Subcutaneous adipose tissue (tissue), 4 donors: ENCODE measurements around the gene EEFSEC. TPM values are rescaled to one million over a fixed set of nuclear protein-coding genes. Genes with fewer than 3 reads are reported as not detected.

Experiments
- total RNA-seq, 4 donors: library from RNA; depleted of rRNA; stranded (reverse); fragments of >200 nt; gene quantifications; one replicate each; pipeline ENCODE4 v1.1.0, GENCODE V29; 2016
- TF ChIP-seq, protein P1 (sequence below): fragments of 450-650 bp; IDR thresholded peaks from one replicate; pipeline ENCODE4 v1.5.1; 2016; ENCODE audit warnings: low read depth, mild to moderate bottlenecking, control low read depth, antibody characterized with exemption, moderate library complexity

EEFSEC gene
- total RNA-seq, 4 donors from 2014 or later, result 13.7 to 26.9 (median 17.4) TPM

DNA sequence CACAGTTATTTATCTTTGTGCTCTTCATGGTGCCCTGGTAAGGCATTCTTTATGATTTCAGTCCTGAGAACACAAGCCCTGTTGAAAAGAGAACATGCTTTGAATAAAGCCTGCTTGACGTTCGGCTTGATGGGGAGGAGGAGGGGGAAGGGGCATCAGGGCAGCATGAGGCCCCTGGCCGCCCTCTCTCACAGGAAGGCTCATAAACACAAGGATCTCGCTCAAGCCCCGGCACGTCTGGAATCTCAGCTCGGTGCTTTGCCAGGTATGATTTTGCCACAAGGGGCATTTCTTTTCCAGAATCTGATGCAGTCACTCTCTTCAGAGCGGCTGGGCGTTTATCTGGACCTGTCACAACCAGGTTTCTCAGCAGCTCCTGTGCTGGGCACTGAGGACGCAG, 184.0 kb downstream of the EEFSEC start:
- TF ChIP-seq, protein P1, sequence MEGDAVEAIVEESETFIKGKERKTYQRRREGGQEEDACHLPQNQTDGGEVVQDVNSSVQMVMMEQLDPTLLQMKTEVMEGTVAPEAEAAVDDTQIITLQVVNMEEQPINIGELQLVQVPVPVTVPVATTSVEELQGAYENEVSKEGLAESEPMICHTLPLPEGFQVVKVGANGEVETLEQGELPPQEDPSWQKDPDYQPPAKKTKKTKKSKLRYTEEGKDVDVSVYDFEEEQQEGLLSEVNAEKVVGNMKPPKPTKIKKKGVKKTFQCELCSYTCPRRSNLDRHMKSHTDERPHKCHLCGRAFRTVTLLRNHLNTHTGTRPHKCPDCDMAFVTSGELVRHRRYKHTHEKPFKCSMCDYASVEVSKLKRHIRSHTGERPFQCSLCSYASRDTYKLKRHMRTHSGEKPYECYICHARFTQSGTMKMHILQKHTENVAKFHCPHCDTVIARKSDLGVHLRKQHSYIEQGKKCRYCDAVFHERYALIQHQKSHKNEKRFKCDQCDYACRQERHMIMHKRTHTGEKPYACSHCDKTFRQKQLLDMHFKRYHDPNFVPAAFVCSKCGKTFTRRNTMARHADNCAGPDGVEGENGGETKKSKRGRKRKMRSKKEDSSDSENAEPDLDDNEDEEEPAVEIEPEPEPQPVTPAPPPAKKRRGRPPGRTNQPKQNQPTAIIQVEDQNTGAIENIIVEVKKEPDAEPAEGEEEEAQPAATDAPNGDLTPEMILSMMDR, result no peak

DNA sequence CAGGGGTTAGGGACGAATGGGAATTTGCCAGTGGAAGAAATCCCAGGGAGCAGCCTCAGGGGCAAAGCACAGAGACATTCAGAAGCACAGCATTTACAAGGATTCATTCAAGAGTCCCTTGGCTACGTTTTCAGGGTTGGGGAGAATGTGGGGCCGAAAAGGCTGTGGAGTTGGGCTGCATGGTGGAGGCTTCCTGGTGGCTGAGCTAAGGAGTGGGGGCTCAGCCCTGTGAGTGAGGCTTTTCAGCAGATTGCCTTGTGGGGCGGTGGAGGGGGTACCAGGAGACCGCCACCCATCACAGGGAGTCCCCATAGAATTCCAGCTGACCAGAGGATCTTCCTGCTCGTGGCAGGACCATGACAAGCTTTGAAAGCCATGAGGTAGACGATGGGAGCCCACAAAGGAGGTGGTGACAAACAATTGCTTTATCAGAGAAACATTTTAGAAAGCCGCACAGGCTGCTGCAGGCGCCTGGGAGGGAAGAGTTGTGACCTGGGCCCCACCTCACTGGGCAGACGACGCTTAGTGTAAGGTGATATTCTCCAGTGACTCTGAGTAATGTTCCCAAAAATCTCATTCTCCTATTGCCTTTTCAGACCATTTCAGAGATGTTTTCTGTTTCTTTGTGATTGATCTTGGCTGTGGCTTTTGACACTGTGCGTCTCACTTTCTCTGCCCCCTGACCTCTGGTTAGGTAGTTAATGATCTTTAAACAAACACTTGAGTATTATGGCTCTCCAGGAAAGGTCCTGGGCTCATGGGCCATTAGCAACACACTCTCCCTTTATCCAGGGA, 185.5 kb downstream of the EEFSEC start:
- TF ChIP-seq, protein P1, result no peak

DNA sequence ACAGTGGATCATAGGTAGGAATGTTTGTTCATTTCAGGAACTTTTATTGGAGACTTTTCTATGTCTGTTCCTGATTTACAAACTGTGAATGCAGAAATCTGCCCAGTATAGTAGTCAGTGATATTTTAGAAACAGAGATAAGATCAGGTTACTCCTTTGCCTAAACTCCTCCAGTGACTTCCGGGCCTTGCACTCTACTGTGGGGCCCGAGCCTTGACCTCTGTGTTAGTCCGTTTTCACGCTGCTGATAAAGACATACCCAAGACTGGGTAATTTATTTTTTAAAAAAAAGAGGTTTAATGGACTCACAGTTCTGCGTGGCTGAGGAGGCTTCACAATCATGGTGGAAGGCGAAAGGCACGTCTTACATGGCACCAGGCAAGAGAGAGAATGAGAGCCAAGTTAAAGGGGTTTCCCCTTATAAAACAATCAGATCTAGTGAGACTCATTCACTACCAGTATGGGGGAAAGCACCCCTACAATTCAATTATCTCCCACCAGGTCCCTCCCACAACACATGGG, 186.3 kb downstream of the EEFSEC start:
- TF ChIP-seq, protein P1, result no peak

DNA sequence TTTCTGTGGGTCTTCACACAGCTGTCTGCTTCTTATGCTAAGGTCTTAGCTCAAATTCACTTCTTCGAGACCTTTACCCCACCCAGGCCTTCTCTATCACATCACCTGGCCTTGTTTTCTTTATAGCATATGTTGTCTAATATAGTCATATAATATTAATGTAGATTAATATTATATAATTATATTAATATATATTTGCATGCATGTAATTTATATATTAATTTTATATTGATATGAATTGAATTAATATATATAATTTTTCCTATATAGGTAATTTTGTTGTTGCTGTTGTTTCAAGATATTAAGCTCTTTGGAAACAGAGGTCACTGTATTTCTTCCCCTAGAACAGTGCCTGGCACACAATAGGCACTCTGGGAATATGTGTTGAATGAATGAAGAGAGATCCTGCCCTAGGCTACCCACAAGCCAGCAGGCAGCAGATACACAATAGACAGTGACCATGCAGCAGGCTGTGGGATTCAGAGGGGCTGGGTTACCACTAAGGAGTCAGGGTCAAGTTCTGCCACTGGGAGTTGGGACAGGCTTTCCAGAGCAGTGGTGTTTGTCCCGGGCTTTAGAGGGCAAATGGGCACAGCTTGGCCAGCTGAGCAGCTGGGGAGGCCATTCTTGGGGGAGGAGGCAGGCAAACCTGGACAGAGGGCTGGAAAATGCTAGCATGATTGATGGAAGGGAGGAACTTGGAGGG, 187.1 kb downstream of the EEFSEC start:
- TF ChIP-seq, protein P1, result no peak

DNA sequence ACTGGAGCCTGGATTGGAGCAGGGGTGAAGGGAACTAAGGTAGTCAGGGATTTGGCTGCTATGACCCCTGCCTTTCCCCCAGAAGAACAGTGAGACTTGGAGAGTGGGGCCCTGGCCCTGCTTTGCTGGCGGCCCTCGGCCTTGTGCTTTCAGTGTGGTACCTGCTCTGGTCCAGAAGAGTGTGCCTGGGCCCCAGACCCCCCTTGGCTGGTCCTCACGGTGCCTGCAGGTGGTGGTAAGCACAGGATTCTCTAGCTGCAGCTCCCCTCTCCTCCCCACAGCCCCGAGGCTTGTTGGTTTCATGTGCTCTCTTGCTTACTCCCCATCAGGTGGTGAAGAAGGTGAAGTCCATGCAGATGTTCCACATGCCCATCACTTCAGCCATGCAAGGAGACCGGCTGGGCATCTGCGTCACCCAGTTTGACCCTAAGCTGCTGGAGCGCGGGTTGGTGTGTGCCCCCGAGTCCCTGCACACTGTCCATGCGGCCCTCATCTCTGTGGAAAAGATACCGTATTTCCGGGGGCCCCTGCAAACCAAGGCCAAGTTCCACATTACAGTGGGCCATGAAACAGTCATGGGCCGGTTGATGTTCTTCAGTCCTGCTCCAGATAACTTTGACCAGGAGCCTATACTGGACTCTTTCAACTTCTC, 187.7 kb downstream of the EEFSEC start:
- TF ChIP-seq, protein P1, result no peak

DNA sequence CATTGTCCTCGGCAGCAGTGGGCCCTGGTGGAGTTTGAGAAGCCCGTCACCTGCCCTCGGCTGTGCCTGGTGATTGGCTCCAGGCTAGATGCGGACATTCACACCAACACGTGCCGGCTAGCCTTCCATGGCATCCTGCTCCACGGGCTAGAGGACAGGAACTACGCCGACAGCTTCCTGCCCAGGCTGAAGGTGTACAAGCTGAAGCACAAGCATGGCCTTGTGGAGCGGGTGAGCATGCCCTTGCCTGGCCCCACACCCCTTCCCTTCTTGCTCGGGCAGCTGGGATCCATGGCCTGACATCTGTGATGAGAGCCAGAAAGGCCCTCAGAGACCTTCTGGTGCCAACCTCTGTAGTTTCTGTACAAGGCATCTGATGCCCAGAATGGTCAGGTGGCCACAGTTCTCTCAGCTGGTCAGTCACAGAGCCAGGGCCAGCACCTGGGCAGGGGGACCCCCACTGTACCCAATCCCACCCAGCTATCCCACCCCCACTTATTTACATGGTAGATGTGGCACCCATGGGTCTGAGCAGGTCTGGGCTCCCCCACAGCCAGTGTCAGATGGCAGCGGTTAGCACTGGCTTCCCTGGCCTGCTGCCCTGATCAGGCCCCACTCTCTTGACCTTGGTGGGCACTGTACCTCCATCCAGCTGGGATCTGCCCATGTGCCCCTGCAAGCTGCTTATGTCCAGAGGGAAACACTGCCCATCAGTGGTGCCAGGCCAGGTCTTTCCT, 188.5 kb downstream of the EEFSEC start:
- TF ChIP-seq, protein P1, result no peak
